Measurements from ENCODE around the gene PRSS37. TPM values are rescaled to one million over a fixed set of nuclear protein-coding genes. Genes with fewer than 3 reads are reported as not detected.

PRSS37 gene
- total and polyA plus RNA-seq, 2 donors (not counting 1 experiment from before 2014, with no cell fraction given): not detected

- Mint-ChIP-seq H3K27ac (no peak overlapping the region), H3K4me1 (no peaks in the 10 kb centered on the region), H3K4me3 (no peak overlapping the region), H3K9me3 (ENCODE audit: insufficient read depth) (peaks cover 2% of the 10 kb centered on the region), H3K27me3 (no peaks in the 10 kb centered on the region)
- no peak overlapping the region for H3K4me3 ChIP-seq (ENCODE audit: control extremely low read depth in 1 of 5, extremely low read depth in 1 of 5, insufficient read depth in 1 of 5, low read depth in 2 of 5, low read length in 4 of 5)
- H3K27ac ChIP-seq (ENCODE audit: low read length in 2 of 2): no peak overlapping the region
- H4K20me1 ChIP-seq (ENCODE audit: control insufficient read depth, insufficient read depth, low read length, poor library complexity, severe bottlenecking): no peaks in the 10 kb centered on the region
- H3K9ac ChIP-seq (ENCODE audit: low read length): no peak overlapping the region
- H3K4me1 ChIP-seq (ENCODE audit: control insufficient read depth in 2 of 2, insufficient read depth in 2 of 2, low read length in 2 of 2): no peaks in the 10 kb centered on the region
- ChIA-PET POLR2A (no interaction called here), CTCF (no interaction called here)
- peaks cover 0 to 2% (median 0%) of the 10 kb centered on the region in 3 donors for H3K9me3 ChIP-seq (ENCODE audit: control extremely low read depth in 1 of 3, control insufficient read depth in 2 of 3, insufficient read depth in 1 of 3, low read length in 2 of 3)
- H2AFZ ChIP-seq (ENCODE audit: insufficient read depth, low read depth, low read length, poor library complexity, severe bottlenecking): no peak overlapping the region
- no peak for TF ChIP-seq EZH2 (IDR thresholded peaks at IDR 0.05; ENCODE audit: borderline replicate concordance, insufficient read depth, low read depth, low read length, poor library complexity, severe bottlenecking)
- TF ChIP-seq CTCF (IDR thresholded peaks at IDR 0.05): no peak
- peaks cover 0 to 2% (median 0%) of the 10 kb centered on the region in 4 experiments for H3K27me3 ChIP-seq (replicated peaks in 1 of 4; ENCODE audit: control extremely low read depth in 1 of 4, control insufficient read depth in 3 of 4, insufficient read depth in 4 of 4, low read length in 3 of 4)
- no peaks in the 10 kb centered on the region for H3K36me3 ChIP-seq (replicated peaks in 1 of 2; ENCODE audit: control extremely low read depth in 1 of 2, control insufficient read depth in 1 of 2, extremely low read depth in 1 of 2, insufficient read depth in 2 of 2, low read length in 1 of 2)
- H3K79me2 ChIP-seq (ENCODE audit: control insufficient read depth, insufficient read depth, low read length): no peaks in the 10 kb centered on the region
- no peak overlapping the region for H3K4me2 ChIP-seq (replicated peaks; ENCODE audit: low read depth, low read length, poor library complexity, severe bottlenecking)
- ATAC-seq (ENCODE audit: low read depth) (no peak), DNase-seq (no peak)
- intact Hi-C loops (cut with micrococcal nuclease): no loop called here
These were observed 3.0 kb upstream of the PRSS37 start for GRCh38 chr7:141844256-141844655.

GRCh38 chr7:141842904-141843303 lies 1.6 kb upstream of the PRSS37 start:
- intact Hi-C loops (cut with micrococcal nuclease): no loop called here
- Mint-ChIP-seq H3K4me3 (no peak overlapping the region), H3K9me3 (ENCODE audit: insufficient read depth) (no peaks in the 10 kb centered on the region), H3K27me3 (no peaks in the 10 kb centered on the region), H3K27ac (no peak overlapping the region), H3K4me1 (no peaks in the 10 kb centered on the region)
- H3K27ac ChIP-seq (ENCODE audit: low read length in 2 of 2): no peak overlapping the region
- no peaks in the 10 kb centered on the region for H3K36me3 ChIP-seq (replicated peaks in 1 of 2; ENCODE audit: control extremely low read depth in 1 of 2, control insufficient read depth in 1 of 2, extremely low read depth in 1 of 2, insufficient read depth in 2 of 2, low read length in 1 of 2)
- H3K4me1 ChIP-seq (ENCODE audit: control insufficient read depth in 2 of 2, insufficient read depth in 2 of 2, low read length in 2 of 2): no peaks in the 10 kb centered on the region
- H3K79me2 ChIP-seq (ENCODE audit: control insufficient read depth, insufficient read depth, low read length): no peaks in the 10 kb centered on the region
- no peak overlapping the region for H3K4me2 ChIP-seq (replicated peaks; ENCODE audit: low read depth, low read length, poor library complexity, severe bottlenecking)
- POLR2A ChIA-PET: no interaction called here
- no peak for ATAC-seq (ENCODE audit: low read depth)
- no peak overlapping the region for H3K4me3 ChIP-seq (ENCODE audit: control extremely low read depth in 1 of 5, extremely low read depth in 1 of 5, insufficient read depth in 1 of 5, low read depth in 2 of 5, low read length in 4 of 5)
- no peaks in the 10 kb centered on the region for H3K9me3 ChIP-seq (ENCODE audit: control extremely low read depth in 1 of 3, control insufficient read depth in 2 of 3, insufficient read depth in 1 of 3, low read length in 2 of 3)
- no peaks in the 10 kb centered on the region for H4K20me1 ChIP-seq (ENCODE audit: control insufficient read depth, insufficient read depth, low read length, poor library complexity, severe bottlenecking)
- WGBS (ENCODE audit: insufficient coverage): no CpG with 5 or more reads among the region's 1 CpG
- no peak overlapping the region for H3K9ac ChIP-seq (ENCODE audit: low read length)
- TF ChIP-seq EZH2 (IDR thresholded peaks at IDR 0.05; ENCODE audit: borderline replicate concordance, insufficient read depth, low read depth, low read length, poor library complexity, severe bottlenecking) (no peak), CTCF (IDR thresholded peaks at IDR 0.05) (no peak)
- no peak overlapping the region for H2AFZ ChIP-seq (ENCODE audit: insufficient read depth, low read depth, low read length, poor library complexity, severe bottlenecking)
- CTCF ChIA-PET: no interaction called here
- DNase-seq: no peak
- no peaks in the 10 kb centered on the region for H3K27me3 ChIP-seq (replicated peaks in 1 of 4; ENCODE audit: control extremely low read depth in 1 of 4, control insufficient read depth in 3 of 4, insufficient read depth in 4 of 4, low read length in 3 of 4)

Measured in B cell (primary cell).